Stimulated activated CD8-positive, alpha-beta memory T cell treated with anti-CD3 and anti-CD28 coated beads, Interleukin-12 subunit alpha, Interleukin-12 subunit beta, amount 100 ng/mL, for 4 hours (primary cell): ENCODE results near the gene AP4M1.

Source experiments
- DNase-seq: peaks from one replicate; pipeline ENCODE4 v3.0.0-alpha.2; 2020; ENCODE audit warnings: low read depth

Gene AP4M1

GRCh38 chr7:100101016-100101862 lies at the start of gene AP4M1, which contains the start of gene MCM7:
Gene AP4M1 (plus strand): TSS chr7:100101643. CDS start chr7:100101715, 72 bp downstream.
Gene MCM7 (minus strand): TSS chr7:100101397. CDS start chr7:100101294, 103 bp downstream.
- DNase-seq = peak; percentile 94

GRCh38 chr7:100053215-100053614 lies 48.2 kb upstream of the AP4M1 start:
- DNase-seq = no peak

- DNase-seq = no peak
Measured at GRCh38 chr7:100057006-100057405, 44.4 kb upstream of the AP4M1 start.

- no peak for DNase-seq
Measured at GRCh38 chr7:100059251-100059739, 42.1 kb upstream of the AP4M1 start.

- DNase-seq = no peak
Measured at GRCh38 chr7:100061518-100062193, 39.8 kb upstream of the AP4M1 start.

GRCh38 chr7:100063376-100063775 lies 38.1 kb upstream of the AP4M1 start:
- DNase-seq = no peak

- DNase-seq = no peak
Measured at GRCh38 chr7:100064162-100064561, 37.3 kb upstream of the AP4M1 start.

GRCh38 chr7:100065452-100066186 lies 35.8 kb upstream of the AP4M1 start:
- DNase-seq = no peak

- no peak for DNase-seq
Measured at GRCh38 chr7:100066953-100067352, 34.5 kb upstream of the AP4M1 start.

- no peak for DNase-seq
Measured at GRCh38 chr7:100069991-100070390, 31.5 kb upstream of the AP4M1 start.

- no peak for DNase-seq
Measured at GRCh38 chr7:100071018-100071723, 30.3 kb upstream of the AP4M1 start.

GRCh38 chr7:100072462-100072861 lies 29.0 kb upstream of the AP4M1 start:
- DNase-seq = no peak

GRCh38 chr7:100074841-100075240 lies 26.6 kb upstream of the AP4M1 start:
- no peak for DNase-seq

- DNase-seq = no peak
Measured at GRCh38 chr7:100075418-100075817, 26.0 kb upstream of the AP4M1 start.

GRCh38 chr7:100077205-100077604 lies 24.2 kb upstream of the AP4M1 start:
- DNase-seq = no peak

GRCh38 chr7:100079024-100079560 lies 22.4 kb upstream of the AP4M1 start:
- DNase-seq = no peak

GRCh38 chr7:100080907-100081534 lies 20.4 kb upstream of the AP4M1 start:
- DNase-seq = no peak

GRCh38 chr7:100081535-100082102 lies 19.8 kb upstream of the AP4M1 start, which contains the start of gene ZNF3:
Gene ZNF3 (minus strand): TSS chr7:100081723. CDS start chr7:100077357, 4,366 bp downstream.
- DNase-seq = peak; percentile 97

GRCh38 chr7:100082978-100083377 lies 18.5 kb upstream of the AP4M1 start:
- DNase-seq = no peak

- DNase-seq = no peak
Measured at GRCh38 chr7:100085515-100085914, 15.9 kb upstream of the AP4M1 start.
